ENCODE results near the gene DBT. TPM values are rescaled to one million over a fixed set of nuclear protein-coding genes. Genes with fewer than 3 reads are reported as not detected.
A peak's percentile ranks its signal among the peaks of the same experiment; 100 is the strongest.

The DBT gene
- total and polyA plus RNA-seq, 2 of the 13 experiments (the other 11 are each of a cell fraction or from before 2014, with no cell fraction given), result 3.3 to 10.2 TPM

DNA sequence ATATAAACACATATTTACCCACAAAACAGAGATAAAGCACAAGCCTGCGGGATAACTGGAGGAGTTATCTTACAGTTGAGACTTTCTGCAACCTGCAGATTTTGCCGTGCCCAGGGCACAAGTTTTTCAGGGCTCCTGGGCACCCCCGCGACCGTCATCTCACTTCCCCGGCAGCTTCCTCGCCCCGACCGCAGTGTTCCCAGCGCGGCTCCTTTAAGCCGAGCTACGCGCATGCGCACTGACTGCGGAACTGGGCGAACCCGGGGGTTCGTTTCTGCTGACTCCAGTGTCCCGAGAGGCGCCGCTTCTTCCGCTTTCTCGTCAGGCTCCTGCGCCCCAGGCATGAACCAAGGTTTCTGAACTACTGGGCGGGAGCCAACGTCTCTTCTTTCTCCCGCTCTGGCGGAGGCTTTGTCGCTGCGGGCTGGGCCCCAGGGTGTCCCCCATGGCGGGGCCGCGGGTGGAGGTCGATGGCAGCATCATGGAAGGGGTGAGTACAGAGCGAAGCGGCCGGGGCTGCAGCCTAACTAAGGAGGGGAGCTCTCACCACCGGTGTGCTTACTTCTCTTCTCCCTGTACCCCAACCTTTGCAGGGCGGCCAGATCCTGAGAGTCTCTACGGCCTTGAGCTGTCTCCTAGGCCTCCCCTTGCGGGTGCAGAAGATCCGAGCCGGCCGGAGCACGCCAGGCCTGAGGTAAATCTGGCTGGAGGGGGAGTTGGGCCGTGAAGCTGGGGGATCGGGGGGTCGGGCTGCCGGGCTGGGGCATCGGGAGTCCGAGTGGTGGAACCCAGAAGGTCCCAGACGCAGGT is 16.5 kb upstream of the DBT start, which contains the start of gene RTCA (continued):
- TF ChIP-seq ZNF484 (CRISPR knock-in tag; IDR thresholded peaks at IDR 0.05; ENCODE audit: borderline replicate concordance, low read depth) (no peak), ZNF430 (CRISPR knock-in tag; IDR thresholded peaks at IDR 0.05) (peak; percentile 60), ZFP82 (CRISPR knock-in tag; IDR thresholded peaks at IDR 0.05; ENCODE audit: borderline replicate concordance) (0 out of 2 replicates have a peak, but pooled peaks have one; percentile 35), POGK (CRISPR knock-in tag; conservative IDR thresholded peaks at IDR 0.05) (no peak), ZMYM2 (CRISPR knock-in tag; IDR thresholded peaks at IDR 0.05) (no peak), ZBTB38 (CRISPR knock-in tag; IDR thresholded peaks at IDR 0.05) (0 out of 2 replicates have a peak, but pooled peaks have one; percentile 39), RFXAP (CRISPR knock-in tag; IDR thresholded peaks at IDR 0.05; ENCODE audit: borderline replicate concordance) (peak; percentile 88), AHR (CRISPR knock-in tag; IDR thresholded peaks at IDR 0.05) (no peak), ADNP (CRISPR knock-in tag; IDR thresholded peaks at IDR 0.05) (no peak), MTA1 (CRISPR knock-in tag; IDR thresholded peaks at IDR 0.05; ENCODE audit: borderline replicate concordance) (no peak), ZNF839 (CRISPR knock-in tag; IDR thresholded peaks at IDR 0.05; ENCODE audit: borderline replicate concordance) (no peak), SIX1 (CRISPR knock-in tag; IDR thresholded peaks at IDR 0.05; ENCODE audit: borderline replicate concordance) (no peak), NFE2L2 (IDR thresholded peaks at IDR 0.05; ENCODE audit: low read length) (no peak), ZNF224 (CRISPR knock-in tag; IDR thresholded peaks at IDR 0.05) (0 out of 2 replicates have a peak, but pooled peaks have one; percentile 27), ZNF607 (CRISPR knock-in tag; IDR thresholded peaks at IDR 0.05; ENCODE audit: borderline replicate concordance) (no peak), SP5 (CRISPR knock-in tag; IDR thresholded peaks at IDR 0.05; ENCODE audit: borderline replicate concordance, low read depth) (no peak), FOXA1 (IDR thresholded peaks at IDR 0.05) (no peak), FOXA1 (CRISPR knock-in tag; IDR thresholded peaks at IDR 0.05) (no peak), ZBTB42 (CRISPR knock-in tag; IDR thresholded peaks at IDR 0.05) (no peak), MTF1 (CRISPR knock-in tag; IDR thresholded peaks at IDR 0.05) (no peak), ZKSCAN1 (IDR thresholded peaks at IDR 0.05; ENCODE audit: low read length) (no peak), ZNF263 (CRISPR knock-in tag; IDR thresholded peaks at IDR 0.05) (0 out of 2 replicates have a peak, but pooled peaks have one; percentile 32), ZFX (CRISPR knock-in tag; IDR thresholded peaks at IDR 0.05; ENCODE audit: low read depth) (peak; percentile 86)
- TF ChIP-seq, protein P1, sequence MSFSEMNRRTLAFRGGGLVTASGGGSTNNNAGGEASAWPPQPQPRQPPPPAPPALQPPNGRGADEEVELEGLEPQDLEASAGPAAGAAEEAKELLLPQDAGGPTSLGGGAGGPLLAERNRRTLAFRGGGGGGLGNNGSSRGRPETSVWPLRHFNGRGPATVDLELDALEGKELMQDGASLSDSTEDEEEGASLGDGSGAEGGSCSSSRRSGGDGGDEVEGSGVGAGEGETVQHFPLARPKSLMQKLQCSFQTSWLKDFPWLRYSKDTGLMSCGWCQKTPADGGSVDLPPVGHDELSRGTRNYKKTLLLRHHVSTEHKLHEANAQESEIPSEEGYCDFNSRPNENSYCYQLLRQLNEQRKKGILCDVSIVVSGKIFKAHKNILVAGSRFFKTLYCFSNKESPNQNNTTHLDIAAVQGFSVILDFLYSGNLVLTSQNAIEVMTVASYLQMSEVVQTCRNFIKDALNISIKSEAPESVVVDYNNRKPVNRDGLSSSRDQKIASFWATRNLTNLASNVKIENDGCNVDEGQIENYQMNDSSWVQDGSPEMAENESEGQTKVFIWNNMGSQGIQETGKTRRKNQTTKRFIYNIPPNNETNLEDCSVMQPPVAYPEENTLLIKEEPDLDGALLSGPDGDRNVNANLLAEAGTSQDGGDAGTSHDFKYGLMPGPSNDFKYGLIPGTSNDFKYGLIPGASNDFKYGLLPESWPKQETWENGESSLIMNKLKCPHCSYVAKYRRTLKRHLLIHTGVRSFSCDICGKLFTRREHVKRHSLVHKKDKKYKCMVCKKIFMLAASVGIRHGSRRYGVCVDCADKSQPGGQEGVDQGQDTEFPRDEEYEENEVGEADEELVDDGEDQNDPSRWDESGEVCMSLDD (CRISPR knock-in tag; IDR thresholded peaks at IDR 0.05; ENCODE audit: borderline replicate concordance), result 0 out of 2 replicates have a peak, but pooled peaks have one; percentile 68
- TF ChIP-seq, protein P2, sequence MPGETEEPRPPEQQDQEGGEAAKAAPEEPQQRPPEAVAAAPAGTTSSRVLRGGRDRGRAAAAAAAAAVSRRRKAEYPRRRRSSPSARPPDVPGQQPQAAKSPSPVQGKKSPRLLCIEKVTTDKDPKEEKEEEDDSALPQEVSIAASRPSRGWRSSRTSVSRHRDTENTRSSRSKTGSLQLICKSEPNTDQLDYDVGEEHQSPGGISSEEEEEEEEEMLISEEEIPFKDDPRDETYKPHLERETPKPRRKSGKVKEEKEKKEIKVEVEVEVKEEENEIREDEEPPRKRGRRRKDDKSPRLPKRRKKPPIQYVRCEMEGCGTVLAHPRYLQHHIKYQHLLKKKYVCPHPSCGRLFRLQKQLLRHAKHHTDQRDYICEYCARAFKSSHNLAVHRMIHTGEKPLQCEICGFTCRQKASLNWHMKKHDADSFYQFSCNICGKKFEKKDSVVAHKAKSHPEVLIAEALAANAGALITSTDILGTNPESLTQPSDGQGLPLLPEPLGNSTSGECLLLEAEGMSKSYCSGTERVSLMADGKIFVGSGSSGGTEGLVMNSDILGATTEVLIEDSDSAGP (CRISPR knock-in tag; IDR thresholded peaks at IDR 0.05; ENCODE audit: borderline replicate concordance), result peak; percentile 100
